GM12878 (cell line): ENCODE data around the gene SLC2A9. TPM values are rescaled to one million over a fixed set of nuclear protein-coding genes. Genes with fewer than 3 reads are reported as not detected.

Experiments used
- E2F4 ChIP-seq: IDR thresholded peaks from 2 replicates; pipeline ENCODE4 v1.6.1; 2012; ENCODE audit warnings: low read depth, low read length, improper control_type of control experiment
- ETV6 ChIP-seq, 2 experiments: fragments of 450-650 bp in 1 of 2; IDR thresholded peaks in 1 of 2; conservative IDR thresholded peaks in 1 of 2; 2 replicates each; pipeline ENCODE4 v1.6.1; 2014; ENCODE audit warnings: antibody characterized with exemption in 1 of 2, borderline replicate concordance in 1 of 2, low read depth in 1 of 2, mild to moderate bottlenecking in 1 of 2, moderate library complexity in 1 of 2
- GABPA ChIP-seq: IDR thresholded peaks from 2 replicates; pipeline ENCODE4 v1.6.1; 2014; ENCODE audit warnings: antibody characterized with exemption, low read depth, mild to moderate bottlenecking, inconsistent platforms
- IKZF2 ChIP-seq, 2 experiments: fragments of 450-650 bp; IDR thresholded peaks; 2 replicates each; pipeline ENCODE4 v1.6.1; 2017; ENCODE audit warnings: mild to moderate bottlenecking in 2 of 2, moderate library complexity in 2 of 2
- IRF5 ChIP-seq: fragments of 450-650 bp; IDR thresholded peaks from 2 replicates; pipeline ENCODE4 v1.6.1; 2017; ENCODE audit warnings: borderline replicate concordance
- JUNB ChIP-seq: IDR thresholded peaks from 2 replicates; pipeline ENCODE4 v1.6.1; 2016; ENCODE audit warnings: antibody characterized with exemption, mild to moderate bottlenecking
- KLF5 ChIP-seq: fragments of 450-650 bp; IDR thresholded peaks from 2 replicates; pipeline ENCODE4 v1.6.1; 2014; ENCODE audit warnings: mild to moderate bottlenecking; ENCODE audit not compliant: partially characterized antibody
- MEF2A ChIP-seq: IDR thresholded peaks from 2 replicates; pipeline ENCODE4 v1.6.1; 2011; ENCODE audit warnings: low read depth, mild to moderate bottlenecking, low read length, moderate library complexity; ENCODE audit not compliant: insufficient read depth
- MYC ChIP-seq: IDR thresholded peaks from 2 replicates; pipeline ENCODE4 v1.6.1; 2011; ENCODE audit warnings: mild to moderate bottlenecking, low read length, moderate library complexity, inconsistent platforms; ENCODE audit not compliant: insufficient read depth, insufficient replicate concordance, insufficient read length, severe bottlenecking
- RB1 ChIP-seq: fragments of 450-650 bp; formaldehyde crosslinking; IDR thresholded peaks from 2 replicates; pipeline ENCODE4 v1.6.1; 2017; ENCODE audit warnings: mild to moderate bottlenecking, borderline replicate concordance
- RBBP5 ChIP-seq: fragments of 200-600 bp; sonication (generic); conservative IDR thresholded peaks from 2 replicates; pipeline ENCODE4 v1.6.1; 2016
- RFX5 ChIP-seq: IDR thresholded peaks from 2 replicates; pipeline ENCODE4 v1.6.1; 2011; ENCODE audit warnings: low read depth, low read length, improper control_type of control experiment
- STAT1 ChIP-seq: fragments of 450-650 bp; conservative IDR thresholded peaks from 2 replicates; pipeline ENCODE4 v1.6.1; 2014; ENCODE audit warnings: antibody characterized with exemption, mild to moderate bottlenecking
- TCF7 ChIP-seq: IDR thresholded peaks from 2 replicates; pipeline ENCODE4 v1.6.1; 2014; ENCODE audit warnings: antibody characterized with exemption, borderline replicate concordance
- ZBTB11 ChIP-seq: fragments of 450-650 bp; formaldehyde crosslinking; IDR thresholded peaks from 2 replicates; pipeline ENCODE4 v1.5.0; 2022; ENCODE audit warnings: mild to moderate bottlenecking, missing genetic modification characterization
- ZBTB33 ChIP-seq: fragments of 450-650 bp; IDR thresholded peaks from 2 replicates; pipeline ENCODE4 v1.6.1; 2017; ENCODE audit warnings: mild to moderate bottlenecking
- ZNF207 ChIP-seq: fragments of 450-650 bp; IDR thresholded peaks from 2 replicates; pipeline ENCODE4 v1.6.1; 2014; ENCODE audit warnings: antibody characterized with exemption, mild to moderate bottlenecking, borderline replicate concordance
- ZNF687 ChIP-seq: fragments of 450-650 bp; IDR thresholded peaks from 2 replicates; pipeline ENCODE4 v1.6.1; 2017; ENCODE audit warnings: mild to moderate bottlenecking, moderate library complexity
- polyA plus RNA-seq, 11 experiments: library from polyadenylated mRNA; depleted of rRNA in 4 of 11; unstranded in 6 of 11; stranded (reverse) in 5 of 11; fragments of >200 nt; fragmentation: Nextera tagmentation in 4 of 11; fragmentation: Illumina TruSeq in 1 of 11; extraction: Ambion mirVana in 4 of 11; extraction: Trizol in 1 of 11; gene quantifications; 1 replicate in 1 of 11; 2 replicates in 10 of 11; pipeline versions ENCODE4 v1.2.1 to v1.2.3, GENCODE V29; 2011 to 2016; ENCODE audit warnings: inconsistent platforms in 2 of 11, missing spikeins in 2 of 11, low read depth in 1 of 11
- total RNA-seq, 4 experiments: library from RNA; depleted of rRNA in 3 of 4; stranded (reverse); fragments of >200 nt in 3 of 4; fragmentation: Illumina TruSeq in 1 of 4; extraction: Trizol in 1 of 4; gene quantifications; 2 replicates each; pipeline versions ENCODE4 v1.2.1 to v1.2.3, GENCODE V29; 2013 to 2021

Gene SLC2A9
- total and polyA plus RNA-seq, 10 of the 15 experiments (the other 5 are each of a cell fraction or from before 2014, with no cell fraction given) = 0.28 to 2.8 (median 1.2) TPM

- TF ChIP-seq ZBTB33 = no peak
- TF ChIP-seq RBBP5 = no peak
- no peak for TF ChIP-seq RFX5
- TF ChIP-seq GABPA = no peak
- TF ChIP-seq ETV6 (conservative IDR thresholded peaks at IDR 0.05 in 1 of 2, IDR thresholded peaks at IDR 0.05 in 1 of 2; ENCODE audit: borderline replicate concordance in 1 of 2, low read depth in 1 of 2) = no peak
- TF ChIP-seq MEF2A = no peak
- TF ChIP-seq E2F4 = no peak
- no peak for TF ChIP-seq IKZF2 (IDR thresholded peaks at IDR 0.05)
- TF ChIP-seq ZNF207 = no peak; the same call in 1 of the 2 replicates
- 0 out of 2 replicates have a peak, but pooled peaks have one; percentile 45 for TF ChIP-seq STAT1
- TF ChIP-seq IRF5 = no peak
- peak; percentile 41; the same call in 1 of the 2 replicates for TF ChIP-seq ZNF687
- TF ChIP-seq ZBTB11 (CRISPR knock-in tag) = no peak
- TF ChIP-seq KLF5 = peak; percentile 71
- TF ChIP-seq MYC = no peak
- no peak for TF ChIP-seq JUNB
- TF ChIP-seq RB1 = peak; percentile 89; the same call in 1 of the 2 replicates
- TF ChIP-seq TCF7 = no peak
These were observed 2.4 kb downstream of the SLC2A9 start (continued) for GRCh38 chr4:10018818-10019461.
